HUES64 (cell line): ENCODE measurements around the gene PPFIBP1.

Experiments
- H3K27ac ChIP-seq: 2 replicates; pipeline ENCODE4 v1.7.0; 2013; ENCODE audit warnings: low read depth, low read length, inconsistent platforms
- H3K27me3 ChIP-seq: 2 replicates; pipeline ENCODE4 v1.6.1; 2013; ENCODE audit warnings: mild to moderate bottlenecking, low read length; ENCODE audit not compliant: insufficient read depth
- H3K36me3 ChIP-seq: 2 replicates; pipeline ENCODE4 v1.6.1; 2013; ENCODE audit warnings: mild to moderate bottlenecking, low read length; ENCODE audit not compliant: insufficient read depth
- H3K4me1 ChIP-seq: 2 replicates; pipeline ENCODE4 v1.6.1; 2013; ENCODE audit warnings: mild to moderate bottlenecking, low read length, moderate library complexity; ENCODE audit not compliant: insufficient read depth
- H3K4me3 ChIP-seq: 2 replicates; pipeline ENCODE4 v1.5.1; 2013; ENCODE audit warnings: mild to moderate bottlenecking, low read length, moderate library complexity
- H3K9ac ChIP-seq: 2 replicates; pipeline ENCODE4 v1.6.1; 2013; ENCODE audit warnings: mild to moderate bottlenecking, low read depth, low read length
- H3K9me3 ChIP-seq: 2 replicates; pipeline ENCODE4 v1.6.1; 2013; ENCODE audit warnings: low read depth, low read length; ENCODE audit not compliant: insufficient read depth
- WGBS: fragments of 150-250, 120-280 bp; methylation state at CpG from one replicate; pipeline ENCODE4 v1.1.7; 2013; ENCODE audit warnings: missing lambda C conversion rate; 5-methylcytosine and 5-hydroxymethylcytosine counted together

Gene PPFIBP1

GRCh38 chr12:27673101-27673718 lies 149.2 kb downstream of the PPFIBP1 start:
- no peaks in the 10 kb centered on the region for H3K4me1 ChIP-seq
- H3K27me3 ChIP-seq: no peaks in the 10 kb centered on the region
- no peak overlapping the region for H3K4me3 ChIP-seq
- no peak overlapping the region for H3K27ac ChIP-seq
- no peaks in the 10 kb centered on the region for H3K9me3 ChIP-seq
- peaks cover 10% of the 10 kb centered on the region; the same call in 1 of the 2 replicates for H3K36me3 ChIP-seq
- H3K9ac ChIP-seq: no peak overlapping the region
- WGBS: 88% methylated on average over 3 of the region's 3 CpGs

- Histone ChIP-seq H3K27me3 (no peaks in the 10 kb centered on the region), H3K9me3 (no peaks in the 10 kb centered on the region), H3K4me1 (no peaks in the 10 kb centered on the region), H3K27ac (no peak overlapping the region), H3K9ac (no peak overlapping the region), H3K4me3 (no peak overlapping the region), H3K36me3 (peaks cover 12% of the 10 kb centered on the region; the same call in 1 of the 2 replicates)
- WGBS: 100% methylated on average over 1 of the region's 2 CpGs
Measured at GRCh38 chr12:27674989-27675388, 151.0 kb downstream of the PPFIBP1 start.

GRCh38 chr12:27680619-27681018 lies 156.6 kb downstream of the PPFIBP1 start:
- H3K4me1 ChIP-seq: no peaks in the 10 kb centered on the region
- H3K27ac ChIP-seq: no peak overlapping the region
- H3K9ac ChIP-seq: no peak overlapping the region
- H3K9me3 ChIP-seq: no peaks in the 10 kb centered on the region
- H3K4me3 ChIP-seq: no peak overlapping the region
- H3K27me3 ChIP-seq: no peaks in the 10 kb centered on the region
- peaks cover 52% of the 10 kb centered on the region for H3K36me3 ChIP-seq

- 94% methylated on average over 2 of the region's 2 CpGs for WGBS
Measured at GRCh38 chr12:27682534-27682933, 158.5 kb downstream of the PPFIBP1 start.

GRCh38 chr12:27685274-27685673 lies 161.3 kb downstream of the PPFIBP1 start:
- H3K4me3 ChIP-seq: no peak overlapping the region
- H3K27me3 ChIP-seq: no peaks in the 10 kb centered on the region
- WGBS: 86% methylated on average over 1 of the region's 2 CpGs
- no peaks in the 10 kb centered on the region for H3K9me3 ChIP-seq
- H3K4me1 ChIP-seq: no peaks in the 10 kb centered on the region
- no peak overlapping the region for H3K9ac ChIP-seq
- H3K27ac ChIP-seq: no peak overlapping the region
- peaks cover 66% of the 10 kb centered on the region for H3K36me3 ChIP-seq

More at GRCh38 chr12:27682534-27682933, 158.5 kb downstream of the PPFIBP1 start:
- no peak overlapping the region for H3K9ac ChIP-seq
- no peaks in the 10 kb centered on the region for H3K4me1 ChIP-seq
- no peak overlapping the region for H3K4me3 ChIP-seq
- H3K36me3 ChIP-seq: peaks cover 52% of the 10 kb centered on the region
- no peaks in the 10 kb centered on the region for H3K9me3 ChIP-seq
- no peaks in the 10 kb centered on the region for H3K27me3 ChIP-seq
- no peak overlapping the region for H3K27ac ChIP-seq

GRCh38 chr12:27686147-27686546 lies 162.1 kb downstream of the PPFIBP1 start:
- no peaks in the 10 kb centered on the region for H3K27me3 ChIP-seq
- no peaks in the 10 kb centered on the region for H3K4me1 ChIP-seq
- peaks cover 65% of the 10 kb centered on the region for H3K36me3 ChIP-seq

GRCh38 chr12:27688671-27689070 lies 164.7 kb downstream of the PPFIBP1 start:
- H3K36me3 ChIP-seq: peaks cover 71% of the 10 kb centered on the region
- no peaks in the 10 kb centered on the region for H3K9me3 ChIP-seq
- no peak overlapping the region for H3K9ac ChIP-seq
- 96% methylated on average over 2 of the region's 3 CpGs for WGBS
- H3K4me3 ChIP-seq: no peak overlapping the region
- no peaks in the 10 kb centered on the region for H3K4me1 ChIP-seq
- H3K27me3 ChIP-seq: no peaks in the 10 kb centered on the region
- no peak overlapping the region for H3K27ac ChIP-seq

More at GRCh38 chr12:27686147-27686546, 162.1 kb downstream of the PPFIBP1 start:
- H3K9ac ChIP-seq: no peak overlapping the region
- no peak overlapping the region for H3K27ac ChIP-seq
- H3K4me3 ChIP-seq: no peak overlapping the region
- no peaks in the 10 kb centered on the region for H3K9me3 ChIP-seq

GRCh38 chr12:27689558-27690180 lies 165.7 kb downstream of the PPFIBP1 start:
- WGBS: 97% methylated on average over 13 of the region's 13 CpGs
- Histone ChIP-seq H3K9ac (no peak overlapping the region), H3K9me3 (no peaks in the 10 kb centered on the region), H3K27me3 (no peaks in the 10 kb centered on the region), H3K36me3 (peaks cover 71% of the 10 kb centered on the region), H3K4me1 (no peaks in the 10 kb centered on the region), H3K4me3 (no peak overlapping the region), H3K27ac (no peak overlapping the region)

- H3K4me1 ChIP-seq: no peaks in the 10 kb centered on the region
- H3K4me3 ChIP-seq: no peak overlapping the region
- 100% methylated on average over 2 of the region's 2 CpGs for WGBS
- peaks cover 63% of the 10 kb centered on the region for H3K36me3 ChIP-seq
- no peak overlapping the region for H3K27ac ChIP-seq
- no peaks in the 10 kb centered on the region for H3K27me3 ChIP-seq
- H3K9ac ChIP-seq: no peak overlapping the region
- no peaks in the 10 kb centered on the region for H3K9me3 ChIP-seq
Measured at GRCh38 chr12:27693403-27693802, 169.4 kb downstream of the PPFIBP1 start.

- no peaks in the 10 kb centered on the region for H3K27me3 ChIP-seq
- 96% methylated on average over 5 of the region's 6 CpGs for WGBS
- H3K36me3 ChIP-seq: peaks cover 42% of the 10 kb centered on the region
- no peaks in the 10 kb centered on the region for H3K4me1 ChIP-seq
- no peak overlapping the region for H3K9ac ChIP-seq
- H3K27ac ChIP-seq: no peak overlapping the region
- no peak overlapping the region for H3K4me3 ChIP-seq
- H3K9me3 ChIP-seq: no peaks in the 10 kb centered on the region
Measured at GRCh38 chr12:27695556-27696292, 171.7 kb downstream of the PPFIBP1 start.

GRCh38 chr12:27696293-27696652 lies 172.3 kb downstream of the PPFIBP1 start, which contains the start of gene REP15:
Gene REP15 (plus strand): TSS chr12:27696447. CDS start chr12:27696563, 116 bp downstream.
- Histone ChIP-seq H3K9ac (no peak within 1 kb of the TSS), H3K4me1 (no peaks in the 10 kb centered on the region), H3K27me3 (no peaks in the 10 kb centered on the region), H3K27ac (no peak within 1 kb of the TSS), H3K4me3 (no peak within 1 kb of the TSS), H3K9me3 (no peaks in the 10 kb centered on the region), H3K36me3 (peaks cover 38% of the 10 kb centered on the region)
- 94% methylated on average over 5 of the region's 5 CpGs for WGBS
